Posterior cingulate gyrus (tissue), 11 donors: ENCODE measurements around the gene IER2.
"Not testable (repeated sequence)": the region's sequence is repeated elsewhere in the genome, so short reads cannot be mapped to it uniquely, and the experiment has no call there.

Source experiments
- DNase-seq, 10 donors: peaks; one replicate each; pipeline versions ENCODE4 v3.0.0 to v3.0.0-alpha.2; 2020 to 2021; ENCODE audit warnings: mixed read lengths in 3 of 10
- intact Hi-C: fragments of 100-400 bp; cut with DNase I; formaldehyde crosslinking; loops from one replicate; pipeline ENCODE4 v1.15.1; 2023

Gene IER2

GRCh38 chr19:13187419-13187818, 37.2 kb downstream of the IER2 start:
- intact Hi-C loops = no loop called here
- no peak for DNase-seq

GRCh38 chr19:13189600-13189999, 39.4 kb downstream of the IER2 start:
- intact Hi-C loops = no loop called here
- DNase-seq = no peak

GRCh38 chr19:13190781-13191540, 40.8 kb downstream of the IER2 start:
- intact Hi-C loops = no loop called here

GRCh38 chr19:13195678-13196077, 45.5 kb downstream of the IER2 start:
- no peak for DNase-seq
- intact Hi-C loops = loop anchor here (5.0 kb wide), 1 partner anchor 67 kb away; no protein-coding TSS in a partner anchor

More at GRCh38 chr19:13190781-13191540, 40.8 kb downstream of the IER2 start:
- DNase-seq = no peak

GRCh38 chr19:13198634-13199033, 48.4 kb downstream of the IER2 start:
- intact Hi-C loops = loop anchor here (5.0 kb wide), 1 partner anchor 64 kb away; no protein-coding TSS in a partner anchor

GRCh38 chr19:13202112-13202511, 51.9 kb downstream of the IER2 start:
- DNase-seq, intact Hi-C loops: not testable (repeated sequence)

More at GRCh38 chr19:13198634-13199033, 48.4 kb downstream of the IER2 start:
- DNase-seq = peak in 2 of 10 donors; percentile 71 to 83
